Activated CD8-positive, alpha-beta memory T cell treated with anti-CD3 and anti-CD28 coated beads, Interleukin-2, amount 50 U/mL, for 1 hour (primary cell): Measurements from ENCODE around the gene STK32A.
"Not testable (repeated sequence)": the region's sequence is repeated elsewhere in the genome, so short reads cannot be mapped to it uniquely, and the experiment has no call there.

Source experiments
- DNase-seq: peaks from one replicate; pipeline ENCODE4 v3.0.0-alpha.2; 2020; ENCODE audit errors: extremely low read depth

The STK32A gene

DNA sequence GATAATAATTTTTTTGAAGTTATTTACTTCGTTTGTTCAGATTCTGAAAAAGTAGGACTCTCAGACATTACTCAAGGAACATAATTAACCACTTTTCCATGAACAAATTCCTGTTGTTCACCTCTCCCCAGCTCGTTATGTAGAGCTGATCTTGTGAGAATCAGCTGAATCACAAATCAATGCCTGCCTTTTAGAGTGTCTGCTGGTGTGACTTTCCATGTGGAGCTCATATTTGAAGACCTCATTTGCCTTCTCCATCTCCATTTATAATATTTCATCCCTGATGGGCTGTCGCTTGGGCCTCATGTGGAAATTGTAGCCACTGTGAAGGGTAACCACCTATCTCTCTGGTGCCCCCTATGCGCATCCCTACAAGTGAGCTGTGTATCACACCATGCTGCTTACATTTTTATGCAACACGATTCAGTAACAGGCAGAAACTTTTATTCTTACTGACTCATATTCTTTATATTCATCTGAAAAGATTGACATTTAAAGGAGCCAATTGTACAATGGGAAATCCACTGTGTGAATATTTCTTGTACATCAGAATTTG lies 111.3 kb downstream of the STK32A start:
- DNase-seq, result no peak

DNA sequence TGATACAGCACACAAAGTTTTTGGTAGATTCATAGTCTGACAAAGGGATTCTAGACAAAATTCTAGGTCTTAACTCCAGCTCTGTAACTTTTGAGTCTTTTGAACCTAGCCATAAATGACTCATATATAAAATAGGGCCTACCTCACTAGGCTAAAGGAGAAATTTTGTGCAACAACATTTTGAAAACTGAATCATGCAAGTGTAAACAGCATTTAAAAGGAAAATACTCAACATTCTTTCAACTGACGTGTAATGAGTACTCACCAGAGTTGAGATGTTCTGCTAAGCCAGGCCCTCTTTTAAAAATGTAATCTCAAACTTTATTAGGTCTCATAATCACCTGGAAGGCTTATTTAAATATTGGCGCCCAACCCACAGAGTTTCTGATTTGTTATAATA lies 113.2 kb downstream of the STK32A start:
- DNase-seq, result no peak

DNA sequence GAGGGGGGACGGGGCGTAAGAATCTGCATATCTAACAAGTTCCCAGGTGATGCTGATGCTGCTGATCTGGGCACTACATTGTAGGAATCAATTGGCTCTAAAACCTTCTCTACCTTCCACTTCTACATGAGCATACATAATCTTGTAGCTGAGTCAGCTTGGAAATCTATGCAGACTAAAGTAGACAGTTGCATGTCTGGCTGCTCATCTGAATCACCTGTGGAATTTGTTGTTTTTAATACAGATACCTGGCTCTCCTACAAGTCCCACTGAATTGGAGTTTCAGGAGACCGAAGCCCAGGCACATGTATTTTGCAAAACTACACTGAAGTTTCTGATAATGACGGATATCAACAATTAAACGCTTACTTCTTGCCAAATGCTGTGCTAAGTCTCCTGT lies 113.6 kb downstream of the STK32A start:
- DNase-seq, result no peak

DNA sequence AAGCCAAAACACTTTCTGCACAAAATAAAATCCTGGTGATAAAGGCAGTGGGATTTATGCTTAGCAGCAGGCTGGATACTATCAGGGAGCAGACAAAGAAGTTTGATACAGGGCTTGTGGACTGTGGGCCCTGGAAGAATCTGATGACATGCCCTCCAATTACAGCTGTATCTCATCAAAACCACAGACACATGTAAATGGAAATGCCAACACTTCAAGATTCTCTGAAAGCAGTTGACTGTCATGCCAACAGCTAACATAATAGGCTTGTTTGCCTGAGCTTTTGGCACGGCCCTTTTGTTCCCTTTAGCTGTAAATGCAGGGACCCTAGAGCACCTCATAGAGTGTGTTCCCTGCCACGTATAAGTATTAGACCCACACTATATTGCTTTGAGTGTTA lies 114.4 kb downstream of the STK32A start:
- DNase-seq, result no peak

DNA sequence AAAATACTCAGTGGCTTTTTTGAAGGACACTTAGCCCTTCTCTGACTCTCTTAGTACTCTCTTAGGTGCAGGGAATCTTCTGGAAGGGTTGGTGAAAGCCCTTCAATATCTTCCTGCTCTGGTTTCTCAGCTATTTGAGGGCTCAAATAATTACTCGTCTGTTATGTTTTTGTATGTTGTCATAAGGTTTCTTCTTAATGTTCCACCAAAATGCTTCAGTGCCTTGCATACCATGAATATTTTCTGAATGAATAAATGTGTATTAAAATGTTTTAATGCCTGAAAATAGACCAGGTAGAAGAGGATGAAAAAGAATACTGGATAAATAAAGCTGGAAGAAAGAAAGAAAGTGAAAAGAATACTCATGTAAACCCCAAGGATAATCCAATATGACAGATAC lies 124.3 kb downstream of the STK32A start:
- no peak for DNase-seq

DNA sequence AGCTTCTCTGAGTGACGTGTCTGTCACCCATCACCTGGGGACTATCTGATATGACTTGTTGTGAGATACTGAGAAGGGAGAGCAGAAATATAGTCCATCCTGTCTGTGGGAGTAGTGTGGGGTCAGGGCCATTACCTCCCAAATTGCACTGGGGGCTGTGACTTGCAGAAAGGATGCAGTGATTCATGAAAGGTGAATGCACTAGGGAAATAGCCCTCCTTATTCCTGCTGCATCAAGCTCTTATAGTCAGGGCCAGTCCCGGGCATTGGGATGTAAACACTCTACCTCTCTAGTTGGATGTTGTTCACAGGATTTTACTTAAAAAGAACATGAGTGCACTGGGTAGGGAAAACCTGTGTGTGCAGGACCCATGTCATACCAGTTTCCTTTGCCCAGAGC lies 124.8 kb downstream of the STK32A start:
- DNase-seq, result no peak

DNA sequence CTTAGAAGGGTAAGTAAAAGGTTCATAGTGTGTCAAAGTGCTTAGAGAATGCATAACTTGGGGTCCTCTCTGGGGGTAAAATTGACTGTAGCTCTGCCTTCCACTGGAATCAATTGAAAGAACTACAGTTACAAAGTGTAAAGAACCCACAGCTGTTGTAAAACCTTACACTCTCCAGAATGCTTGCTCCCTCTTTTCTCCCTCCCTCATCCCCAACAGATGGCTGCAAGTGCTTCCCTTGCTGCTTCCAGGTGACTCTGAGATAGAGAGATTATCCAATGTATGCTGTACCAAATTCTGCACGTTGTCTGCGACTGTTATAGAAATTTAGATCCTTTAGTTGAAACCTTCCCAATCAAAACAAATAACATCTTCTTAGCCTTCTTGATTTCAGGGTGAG lies 126.0 kb downstream of the STK32A start:
- DNase-seq, result no peak

DNA sequence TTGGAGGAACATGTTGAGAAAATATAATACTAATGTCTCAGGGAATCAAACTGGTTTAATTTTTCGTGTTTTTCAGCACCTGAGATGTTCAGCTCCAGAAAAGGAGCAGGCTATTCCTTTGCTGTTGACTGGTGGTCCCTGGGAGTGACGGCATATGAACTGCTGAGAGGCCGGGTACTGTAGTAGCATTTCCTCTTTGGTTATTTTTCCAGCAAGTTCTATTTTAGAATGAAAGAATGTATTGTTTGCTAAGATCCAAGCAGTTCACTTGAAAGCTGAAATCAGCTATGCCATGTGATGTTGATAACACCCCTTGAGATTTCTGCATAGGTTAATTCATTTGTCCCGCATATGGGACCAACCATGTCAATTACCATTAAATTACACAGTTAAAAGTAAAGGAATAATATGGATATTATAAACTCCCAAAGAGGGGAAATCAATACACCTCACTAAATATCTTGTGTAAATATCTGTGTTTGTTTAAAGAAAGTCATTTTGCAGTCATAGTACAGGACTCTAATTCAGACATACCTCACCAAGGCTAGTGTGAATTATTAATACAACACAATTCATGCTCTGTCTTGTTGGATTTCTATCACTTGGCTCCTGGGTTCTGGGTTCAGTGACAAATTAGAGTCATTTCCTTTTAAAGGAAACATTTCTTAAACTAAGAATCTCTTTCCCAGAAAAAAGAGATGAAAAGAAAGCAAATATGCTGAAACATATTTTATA lies 126.8 kb downstream of the STK32A start:
- no peak for DNase-seq

DNA sequence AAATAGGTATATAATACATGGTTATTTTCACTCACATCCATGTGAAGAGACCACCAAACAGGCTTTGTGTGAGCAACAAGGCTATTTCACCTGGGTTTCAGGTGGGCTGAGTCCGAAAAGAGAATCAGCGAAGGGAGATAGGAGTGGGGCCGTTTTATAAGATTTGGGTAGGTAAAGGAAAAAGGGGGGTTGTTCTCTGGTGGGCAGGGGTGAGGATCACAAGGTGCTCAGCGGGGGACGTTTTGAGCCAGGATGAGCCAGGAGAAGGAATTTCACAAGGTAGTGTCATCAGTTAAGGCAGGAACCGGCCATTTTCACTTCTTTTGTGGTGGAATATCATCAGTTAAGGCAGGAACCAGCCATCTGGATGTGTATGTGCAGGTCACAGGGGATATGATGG lies 132.6 kb downstream of the STK32A start:
- DNase-seq, result not testable (repeated sequence)

DNA sequence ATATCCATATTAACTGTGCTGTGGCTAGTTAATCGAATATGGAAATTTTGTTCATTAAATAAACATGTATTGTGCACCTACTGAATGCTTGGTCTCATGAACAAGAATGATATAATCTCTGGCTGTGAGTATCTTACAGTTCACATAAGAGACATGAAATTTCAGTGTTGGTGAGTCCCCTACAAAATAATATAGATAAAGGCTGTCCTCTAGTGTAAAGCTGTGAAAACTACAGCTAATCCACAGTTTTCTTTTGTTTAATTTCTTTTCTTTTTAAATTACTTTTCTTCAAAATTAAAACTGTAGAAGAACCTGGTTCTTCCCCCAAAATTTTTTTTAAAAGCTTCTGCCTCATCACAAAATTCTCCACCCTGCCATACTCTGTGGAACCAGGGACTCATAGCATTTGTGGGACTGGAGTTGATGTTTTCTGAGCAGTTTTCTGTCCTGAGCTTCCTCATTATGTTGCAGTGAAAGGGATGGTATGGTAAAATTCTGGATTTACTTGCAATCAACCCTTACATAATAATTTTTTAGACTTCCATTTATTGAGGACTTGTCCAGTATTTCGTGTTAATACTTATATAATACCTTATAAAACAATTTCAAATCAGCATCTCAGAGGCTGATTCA lies 135.0 kb downstream of the STK32A start:
- DNase-seq, result no peak

DNA sequence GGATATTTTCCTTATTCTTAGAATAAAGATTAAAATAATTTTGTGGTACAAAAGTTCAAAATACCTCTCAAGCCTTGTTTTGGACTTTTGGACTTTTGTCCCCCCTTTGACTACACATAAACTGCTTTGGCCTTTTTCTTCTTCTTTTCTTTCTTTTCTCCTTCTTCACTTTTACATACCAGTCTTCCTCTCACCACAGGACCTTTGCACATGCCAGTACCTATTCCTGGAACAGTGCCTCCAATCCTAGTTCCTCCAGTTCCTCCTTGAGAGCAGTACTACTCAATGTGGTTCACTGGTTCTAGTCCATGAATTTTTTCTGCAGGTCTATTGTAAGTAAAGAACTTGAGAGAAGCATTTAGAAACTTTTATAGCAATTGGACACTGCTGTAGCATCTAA lies 136.5 kb downstream of the STK32A start:
- DNase-seq, result no peak

DNA sequence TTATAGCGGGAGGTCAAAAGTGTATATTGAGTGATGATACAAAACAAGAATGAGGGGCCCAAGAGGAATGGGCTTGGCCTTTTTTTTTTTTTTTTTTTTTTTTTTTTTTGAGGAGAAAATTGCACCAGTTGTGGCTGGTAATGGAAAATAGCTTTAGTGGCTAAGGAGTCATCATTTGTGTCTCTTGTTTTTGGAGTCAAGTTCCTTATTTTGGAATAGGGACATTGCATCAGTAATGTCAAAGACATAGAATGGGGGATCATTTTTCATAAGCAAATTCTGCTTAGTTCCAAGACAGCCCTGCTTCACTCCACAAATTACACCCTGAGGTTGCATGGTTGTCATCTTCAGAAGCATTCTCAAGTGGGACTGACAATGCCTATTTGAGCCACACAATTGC lies 137.4 kb downstream of the STK32A start:
- no peak for DNase-seq

DNA sequence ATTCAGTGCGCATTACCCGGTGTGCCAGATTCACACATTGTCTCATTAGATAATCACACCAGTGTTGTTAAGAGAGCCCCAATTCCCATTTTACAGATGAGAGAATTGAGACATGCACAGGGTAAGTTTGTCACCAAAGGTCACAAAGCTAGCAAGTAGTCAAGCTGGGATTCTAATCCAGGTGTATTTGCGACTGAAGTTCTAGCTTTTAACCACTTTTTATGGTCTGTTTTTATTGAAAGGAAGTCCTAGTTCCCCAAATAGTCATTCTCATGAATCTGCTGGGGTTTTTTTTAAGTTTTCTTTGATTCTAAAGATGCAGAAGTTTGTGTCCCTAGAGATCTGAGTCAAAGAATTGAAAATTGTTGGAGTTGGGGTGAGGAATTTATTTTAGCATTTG lies 138.5 kb downstream of the STK32A start:
- no peak for DNase-seq

DNA sequence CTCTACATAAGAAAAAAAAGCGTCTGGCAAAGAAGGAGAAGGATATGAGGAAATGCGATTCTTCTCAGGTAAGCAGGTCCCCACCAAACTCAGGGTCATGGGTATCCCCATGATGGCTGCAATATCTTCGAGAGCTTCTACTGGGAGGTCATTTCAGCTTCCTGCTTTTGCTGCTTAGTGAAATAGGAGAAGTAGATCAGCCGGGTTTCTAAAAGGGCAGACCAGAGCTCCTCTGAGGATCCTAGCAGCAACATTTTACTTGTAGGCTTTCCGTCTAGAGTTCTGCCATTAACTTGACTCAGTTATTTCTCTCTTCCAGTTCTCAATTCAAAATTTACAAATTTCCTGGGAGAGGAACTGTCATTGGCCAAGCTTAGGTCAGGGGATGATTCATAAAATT lies 140.3 kb downstream of the STK32A start:
- DNase-seq, result no peak

DNA sequence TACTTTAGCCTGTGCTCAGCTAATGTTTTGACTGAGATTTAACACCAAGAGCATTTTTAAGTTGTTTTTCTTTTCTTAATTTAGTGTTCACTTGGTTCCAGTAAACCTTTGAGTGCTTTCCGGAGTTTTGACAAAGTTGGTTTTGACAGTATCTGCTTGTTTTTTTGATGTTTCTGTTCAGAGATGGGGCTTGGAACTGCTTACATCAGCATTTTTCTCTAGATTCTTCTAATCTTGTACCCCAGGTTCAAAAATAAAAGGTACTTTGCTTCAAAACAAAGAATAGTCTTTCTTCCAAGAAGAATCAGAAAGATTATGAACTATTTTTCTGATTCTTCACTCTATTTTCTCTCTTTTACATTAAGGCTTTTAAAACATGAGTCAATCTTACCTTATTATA lies 142.9 kb downstream of the STK32A start:
- DNase-seq, result no peak

DNA sequence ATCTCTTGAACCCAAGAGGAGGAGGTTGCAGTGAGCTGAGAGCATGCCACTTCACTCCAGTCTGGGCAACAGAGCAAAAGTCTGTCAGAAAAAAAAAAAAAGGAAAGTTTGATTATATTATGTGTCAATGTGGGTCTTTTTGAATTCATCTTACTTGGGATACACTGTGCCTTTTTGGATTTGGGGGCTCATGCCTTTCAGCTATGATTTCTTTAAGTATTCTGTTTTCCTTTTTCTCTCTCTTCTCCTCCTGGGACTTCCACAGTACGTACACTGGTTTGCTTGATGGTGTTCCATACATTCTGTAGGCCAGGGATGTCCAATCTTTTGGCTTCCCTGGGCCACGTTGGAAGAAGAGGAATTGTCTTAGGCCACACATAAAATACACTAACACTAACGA lies 146.7 kb downstream of the STK32A start:
- DNase-seq, result no peak

DNA sequence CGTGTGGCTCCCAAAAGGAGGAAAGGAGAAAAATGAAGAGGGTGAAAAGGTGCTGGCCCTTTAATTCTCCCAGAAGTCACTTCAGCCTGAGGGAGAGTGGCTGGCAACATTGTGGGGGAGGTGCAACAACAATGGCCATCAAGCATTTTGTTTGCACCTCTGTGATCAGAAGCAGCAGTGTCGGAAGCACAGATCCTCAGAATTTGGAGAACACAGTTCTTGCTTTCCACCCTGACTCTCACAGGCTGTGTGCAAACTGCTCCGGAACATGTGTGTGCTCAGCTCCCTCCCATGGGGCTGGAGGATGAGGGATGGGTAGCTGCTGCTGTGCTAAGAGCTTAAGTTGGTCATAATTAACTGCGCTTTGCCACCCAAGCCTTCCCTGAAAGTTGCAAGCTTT lies 147.9 kb downstream of the STK32A start:
- no peak for DNase-seq

DNA sequence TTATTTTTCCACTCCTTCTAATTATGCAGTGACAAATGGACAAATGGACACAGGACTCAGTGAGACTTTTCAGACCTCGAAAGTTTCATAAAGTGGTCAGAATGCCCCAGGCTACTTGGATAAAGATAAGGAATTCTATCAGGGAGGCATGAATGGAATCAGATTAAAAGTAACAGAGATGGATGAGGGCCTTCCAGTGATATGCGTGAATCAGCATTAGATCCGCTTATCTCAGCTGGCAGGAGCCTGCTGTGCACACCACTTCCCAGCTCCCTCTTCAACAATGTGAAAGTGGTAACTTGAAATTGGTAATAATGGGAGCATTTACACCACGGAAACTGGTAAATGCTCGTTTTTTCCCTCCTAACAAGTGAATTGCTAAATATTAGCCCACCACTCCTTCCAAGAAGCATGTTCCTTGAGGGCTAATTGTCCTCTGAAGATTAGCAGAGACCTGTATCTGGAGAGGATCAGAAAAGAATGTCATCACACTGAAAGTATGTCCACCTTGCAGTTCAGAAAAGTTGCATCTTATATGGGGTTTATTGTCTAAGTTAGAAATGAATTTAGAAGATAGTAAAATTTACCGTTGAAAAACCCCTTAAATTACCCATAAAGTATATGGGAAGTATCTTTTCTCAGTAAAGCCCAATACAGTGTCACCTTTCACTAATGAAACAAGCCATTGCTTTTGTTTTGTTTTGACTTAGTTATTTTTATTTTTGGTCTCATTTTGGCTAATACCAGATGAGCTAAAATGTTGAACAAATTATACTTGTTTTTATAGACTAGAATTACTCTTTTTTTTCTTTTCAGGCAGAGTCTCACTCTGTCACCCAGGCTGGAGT lies 149.7 kb downstream of the STK32A start:
- DNase-seq, result no peak

DNA sequence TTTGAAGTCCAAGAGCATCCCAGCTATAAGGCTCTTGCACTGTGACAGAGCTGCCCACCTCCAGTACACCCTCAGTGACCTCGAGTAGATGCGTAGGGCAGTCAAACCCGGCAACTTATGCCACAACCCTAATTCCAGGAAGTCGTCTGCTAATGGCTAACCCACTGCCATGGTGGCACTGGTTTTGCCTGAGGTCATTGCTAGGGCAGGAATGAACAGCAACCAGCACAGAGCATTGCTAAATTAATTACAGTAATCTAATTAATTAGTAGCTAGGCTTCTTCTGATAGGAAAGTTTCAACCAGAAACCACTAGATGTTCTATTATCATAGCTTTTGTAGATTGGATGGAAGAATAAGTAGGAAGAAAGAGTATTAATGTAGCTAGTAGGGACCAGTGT lies 152.3 kb downstream of the STK32A start:
- DNase-seq, result no peak

DNA sequence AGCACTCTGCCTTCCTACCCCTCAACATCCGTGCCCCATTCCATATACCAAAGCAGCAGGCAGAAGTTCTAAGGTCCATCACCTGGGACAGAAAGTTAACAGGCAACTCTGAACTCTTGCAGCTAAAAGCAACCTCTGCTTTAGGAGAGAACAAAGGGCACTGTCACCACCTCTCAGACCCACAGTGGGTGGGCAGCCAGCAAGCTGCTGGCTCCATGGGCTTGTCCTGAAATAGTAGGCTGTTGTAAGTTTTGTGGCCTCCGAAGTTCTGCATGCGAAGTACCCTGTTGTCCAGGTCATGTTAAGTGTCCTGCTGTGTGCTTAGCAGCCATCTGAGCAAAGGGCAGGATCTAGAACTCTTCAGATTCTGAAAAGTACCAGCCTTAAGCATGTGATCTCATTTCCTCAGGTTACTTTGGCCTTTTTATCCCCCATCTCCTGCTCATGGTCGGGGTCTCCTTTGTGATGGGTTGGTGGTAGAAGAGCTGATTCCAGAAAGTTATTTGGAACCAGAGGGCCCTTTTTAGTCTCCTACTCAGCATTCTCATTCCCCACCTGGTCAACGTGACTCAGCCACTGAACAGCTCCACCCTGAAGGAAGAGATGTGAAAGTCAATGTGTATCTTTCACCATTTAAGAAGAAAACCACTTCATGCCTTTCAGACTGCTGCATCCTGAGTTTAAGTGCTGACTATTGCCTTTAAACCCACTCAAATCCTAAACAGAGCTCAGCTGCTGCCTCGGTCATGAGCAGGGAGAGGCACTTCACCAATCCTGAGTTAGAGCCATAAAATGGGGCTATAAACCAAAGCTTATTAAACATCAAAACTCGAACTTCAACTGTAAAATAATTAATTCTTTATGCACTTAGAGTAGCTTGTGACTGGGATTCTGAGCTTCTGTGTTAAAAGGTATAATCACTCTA lies 153.6 kb downstream of the STK32A start:
- no peak for DNase-seq

DNA sequence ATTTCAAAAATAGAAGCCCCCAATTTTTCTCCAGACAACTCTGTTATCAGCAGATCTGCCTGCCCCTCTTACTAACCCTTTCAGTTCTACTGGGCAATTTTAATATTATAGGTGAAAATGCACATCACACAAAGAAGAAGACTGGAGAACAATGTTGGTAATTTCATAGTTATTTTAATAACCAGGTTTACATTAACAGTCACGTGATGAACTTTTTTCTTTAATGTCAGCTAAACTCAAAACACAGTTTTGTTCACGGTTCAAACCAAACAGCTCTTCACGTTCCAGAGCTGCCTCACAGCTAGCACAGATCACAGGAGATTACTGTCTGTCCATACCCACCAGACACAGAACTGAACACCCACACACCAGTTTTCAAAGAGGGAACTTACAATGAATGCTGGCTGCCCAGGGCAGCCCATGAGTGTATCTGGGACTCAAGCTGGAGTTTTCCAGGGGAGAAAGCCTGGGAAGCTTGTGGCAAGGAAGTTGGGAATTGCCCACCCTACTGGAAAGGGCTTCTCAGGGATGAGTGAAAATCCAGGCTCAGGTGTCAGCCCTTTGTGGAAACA lies 155.9 kb downstream of the STK32A start:
- no peak for DNase-seq
